Stimulated activated CD4-positive, alpha-beta T cell treated with anti-CD3 and anti-CD28 coated beads, TNF-alpha, amount 100 ng/mL, for 24 hours (primary cell): Measurements from ENCODE around the gene LRRC28.

Experiments used
- DNase-seq, 3 experiments: peaks; one replicate each; pipeline ENCODE4 v3.0.0-alpha.2; 2020; ENCODE audit warnings: low read depth in 3 of 3

The LRRC28 gene

DNA sequence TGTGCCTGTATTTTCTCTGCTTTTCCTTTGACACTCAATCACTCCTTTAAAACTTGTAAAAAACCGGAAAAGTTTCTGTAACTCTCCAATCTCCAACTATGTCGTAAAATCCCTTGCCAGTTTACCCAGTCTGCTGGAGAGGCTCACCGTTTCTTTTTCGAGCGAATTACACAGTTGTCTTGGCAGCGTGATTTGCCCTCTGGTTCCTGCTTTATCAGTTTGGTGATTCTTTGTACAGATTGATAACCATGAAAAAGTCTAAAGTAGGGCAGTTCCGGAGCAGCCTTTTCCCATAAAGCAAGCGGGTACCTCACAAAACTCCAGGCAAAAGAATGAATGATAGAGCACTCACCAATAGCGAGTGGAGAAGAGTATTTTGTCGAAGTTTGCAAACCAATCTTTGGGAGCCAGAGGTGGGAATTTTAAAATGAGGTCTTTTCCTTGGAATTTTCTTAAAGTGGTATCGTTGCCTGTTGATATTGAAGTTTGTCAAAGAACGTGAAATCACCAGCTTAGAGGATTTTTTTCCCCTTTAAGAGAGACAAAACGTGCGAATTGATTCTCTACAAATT, 1.9 kb upstream of the LRRC28 start, which contains the start of gene TTC23:
Gene TTC23 (minus strand): TSS at position 312 of the 572 bp plus-strand sequence. CDS start 20,869 bp downstream, outside the sequence.
- no peak for DNase-seq

DNA sequence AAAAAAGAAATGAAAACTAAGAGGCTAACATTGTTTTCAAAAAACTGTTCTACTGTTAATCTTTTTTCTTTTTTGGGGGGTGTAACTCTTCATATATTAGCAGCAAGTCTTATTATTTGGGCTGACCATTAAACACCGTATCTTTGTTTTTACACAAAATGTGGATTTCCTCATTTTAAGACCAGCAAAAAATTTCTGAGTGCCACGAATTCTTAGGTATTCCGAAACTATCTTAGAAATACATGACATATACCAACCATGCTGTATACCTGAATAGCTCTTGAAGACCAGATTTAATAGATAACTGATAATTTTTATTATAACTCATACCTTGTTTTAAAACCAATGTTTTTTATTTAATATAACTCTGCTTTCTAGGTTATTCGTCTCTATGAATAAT, 1.3 kb upstream of the LRRC28 start:
- no peak for DNase-seq

- DNase-seq, result no peak
These were observed 806 bp upstream of the LRRC28 start for GRCh38 chr15:99250494-99250856.

GRCh38 chr15:99252326-99252725, 1.0 kb downstream of the LRRC28 start:
- no peak for DNase-seq

DNA sequence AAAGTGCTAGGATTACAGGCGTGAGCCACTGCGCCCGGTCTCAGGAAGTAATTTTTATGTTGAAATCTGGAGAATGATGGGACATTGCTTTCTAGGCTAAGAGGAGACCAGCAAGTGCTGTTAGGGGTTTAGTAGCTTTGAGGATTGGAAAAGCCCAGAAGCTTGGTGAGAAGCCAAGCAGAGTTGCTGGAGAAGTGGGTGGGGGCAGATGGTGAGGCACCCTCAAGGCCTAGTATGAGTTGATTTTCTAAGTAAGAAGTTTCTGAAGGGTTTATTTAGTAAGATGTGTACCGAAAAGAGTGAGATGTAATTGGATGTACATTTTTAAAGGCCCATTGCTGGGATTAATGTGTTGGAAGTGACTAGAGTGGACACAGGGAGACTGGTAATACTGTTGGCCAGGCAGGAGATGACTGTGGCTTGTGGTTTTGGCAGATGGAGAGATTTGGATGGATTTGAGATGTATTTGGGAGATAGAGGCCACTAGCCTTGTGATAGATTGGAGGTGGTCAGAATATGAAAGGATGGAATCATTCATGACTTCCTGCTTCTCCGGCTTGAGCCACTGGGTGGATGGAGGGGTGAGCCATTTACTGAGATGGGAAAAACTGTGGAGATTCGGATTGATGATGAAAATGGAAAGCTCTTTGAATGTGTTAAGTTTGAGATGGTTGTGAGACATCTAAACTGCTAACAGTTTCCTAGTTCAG, 2.3 kb downstream of the LRRC28 start:
- DNase-seq, result no peak

DNA sequence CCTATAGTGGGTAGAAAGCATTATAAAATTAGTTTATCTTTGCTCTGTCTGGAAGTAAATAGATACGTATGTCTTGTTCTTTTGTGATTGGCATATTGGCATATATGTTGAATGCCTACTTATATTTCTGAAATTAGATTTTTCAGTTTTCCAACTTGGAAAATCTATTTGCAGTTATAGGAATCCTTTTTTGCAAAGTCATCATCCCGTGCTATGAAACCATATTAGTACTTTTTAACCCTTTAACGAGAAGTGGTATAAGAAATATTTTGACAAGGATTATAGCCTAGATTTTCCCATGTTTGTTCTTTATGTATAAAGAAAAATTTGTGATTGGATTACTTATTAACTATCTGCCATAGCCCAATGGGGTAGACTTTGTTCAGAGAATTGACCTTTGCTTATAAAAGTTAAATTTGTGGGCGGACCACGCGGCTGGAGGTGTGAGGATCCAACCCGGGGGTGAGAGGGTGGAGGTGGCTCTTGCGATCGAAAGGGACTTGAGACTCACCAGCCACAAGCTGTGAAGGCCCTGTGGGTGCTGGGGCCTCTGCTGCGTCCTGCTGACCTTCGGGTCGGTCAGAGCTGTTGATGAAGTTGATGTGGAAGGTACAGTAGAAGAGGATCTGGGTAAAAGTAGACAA, 5.9 kb downstream of the LRRC28 start:
- no peak for DNase-seq

DNA sequence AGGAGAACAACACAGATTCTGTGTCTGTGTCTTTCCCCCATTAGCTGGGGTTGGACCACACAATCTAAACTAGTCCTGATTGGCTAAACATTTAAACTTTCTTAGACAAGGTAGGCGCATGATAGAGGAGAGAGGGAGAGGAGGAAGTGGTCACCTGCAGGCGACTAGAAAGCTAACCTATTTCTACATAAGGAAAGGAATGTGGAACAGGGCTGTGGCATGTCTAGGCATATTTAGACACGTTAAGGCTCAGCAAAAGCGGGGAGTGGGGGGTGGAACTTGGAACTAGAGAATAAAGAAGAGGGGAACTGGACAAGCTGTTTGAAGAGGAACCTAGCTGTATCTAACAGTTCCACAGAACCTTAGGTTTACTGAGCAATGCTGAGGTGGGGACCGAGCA, 12.8 kb downstream of the LRRC28 start:
- DNase-seq, result no peak

- no peak for DNase-seq
These were observed 14.3 kb downstream of the LRRC28 start for GRCh38 chr15:99265541-99266070.

GRCh38 chr15:99267957-99268356, 16.7 kb downstream of the LRRC28 start:
- no peak for DNase-seq

DNA sequence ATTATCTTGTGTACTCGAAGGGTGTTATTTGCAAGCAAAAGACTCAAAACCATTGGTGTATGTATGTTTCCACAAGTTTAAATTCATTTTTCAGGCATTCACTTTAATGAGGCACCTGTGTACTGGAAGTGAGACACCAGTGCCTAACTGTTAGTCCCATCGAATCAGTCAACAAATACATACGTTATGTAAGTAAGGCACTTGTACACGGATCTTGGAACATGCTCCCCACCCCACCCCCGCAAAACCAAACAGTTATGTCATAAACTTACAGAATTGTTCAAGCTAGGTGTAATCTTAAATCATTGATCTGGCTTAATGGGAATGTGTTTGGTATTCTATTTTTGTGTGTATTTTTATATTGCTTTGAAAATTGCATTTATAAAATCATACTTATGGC, 17.1 kb downstream of the LRRC28 start:
- DNase-seq, result no peak

- no peak for DNase-seq
These were observed 22.5 kb downstream of the LRRC28 start for GRCh38 chr15:99273801-99274200.

DNA sequence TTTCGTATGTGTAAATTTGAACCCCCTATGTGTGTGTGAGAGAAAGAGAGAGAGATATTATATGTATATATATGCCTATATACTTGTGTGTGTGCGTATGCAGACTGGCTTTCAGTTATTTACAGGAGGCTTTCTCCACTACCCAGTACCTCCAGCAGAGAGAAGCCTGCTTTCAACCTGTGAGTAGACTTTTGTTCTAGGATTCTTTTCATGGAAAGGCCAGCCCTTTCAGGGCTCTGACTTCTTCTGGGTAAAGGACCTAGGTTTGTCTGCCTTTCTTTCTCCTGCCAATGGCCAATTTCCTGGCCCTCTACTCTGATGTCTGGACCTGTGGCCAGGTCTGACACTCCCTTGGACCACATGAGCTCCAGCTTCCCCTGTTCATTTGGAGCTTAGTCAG, 23.8 kb downstream of the LRRC28 start:
- no peak for DNase-seq

DNA sequence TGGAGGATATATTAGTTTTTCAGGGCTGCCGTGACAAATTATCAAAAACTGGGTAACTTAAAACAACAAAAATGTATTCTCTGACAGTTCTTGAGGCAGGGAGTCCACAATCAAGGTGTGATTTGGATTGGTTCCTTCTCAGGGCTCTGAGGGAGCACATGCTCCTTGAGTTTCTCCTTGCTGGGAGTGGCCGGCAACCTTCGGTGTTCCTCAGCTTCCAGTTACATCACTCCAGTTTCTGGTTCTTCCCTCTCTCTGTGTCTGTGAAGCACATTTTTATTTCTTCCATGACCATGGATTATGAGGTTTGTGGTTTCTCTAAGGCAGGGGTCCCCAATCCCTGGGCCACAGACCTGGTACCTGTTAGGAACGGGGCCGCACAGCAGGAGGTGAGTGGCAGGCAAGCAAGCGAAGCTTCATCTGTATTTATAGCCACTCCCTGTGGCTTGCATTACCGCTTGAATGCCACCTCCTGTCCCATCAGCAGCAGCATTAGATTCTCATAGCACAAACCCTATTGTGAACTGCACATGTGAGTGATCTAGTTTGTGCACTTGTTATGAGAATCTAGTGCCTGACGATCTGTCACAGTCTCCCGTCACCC, 24.3 kb downstream of the LRRC28 start:
- no peak for DNase-seq

- no peak for DNase-seq
These were observed 28.0 kb downstream of the LRRC28 start for GRCh38 chr15:99279290-99279689.

GRCh38 chr15:99279827-99280226, 28.5 kb downstream of the LRRC28 start:
- peak in 1 of 3 experiments; percentile 17 for DNase-seq

GRCh38 chr15:99282121-99282520, 30.8 kb downstream of the LRRC28 start:
- no peak for DNase-seq

- DNase-seq, result no peak
These were observed 31.3 kb downstream of the LRRC28 start for GRCh38 chr15:99282586-99282985.

DNA sequence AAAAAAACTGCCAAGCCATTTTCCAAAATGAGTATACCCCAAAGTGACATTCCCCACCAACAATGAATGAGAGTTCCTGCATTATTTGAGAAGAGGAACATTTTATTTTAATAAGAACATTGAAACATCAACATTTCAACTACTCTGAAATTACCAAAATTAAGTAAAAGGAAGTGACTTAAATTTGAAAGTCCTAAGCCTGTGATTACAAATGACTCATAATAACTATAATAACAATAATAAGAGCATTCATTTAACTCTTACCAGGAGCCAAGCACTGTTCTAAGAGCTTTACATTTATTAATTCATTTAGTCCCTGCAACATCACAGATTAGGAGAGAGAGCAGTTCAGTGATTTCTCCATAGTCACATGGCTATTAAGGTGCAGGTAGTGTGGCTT, 32.4 kb downstream of the LRRC28 start:
- DNase-seq, result no peak

GRCh38 chr15:99291643-99292042, 40.4 kb downstream of the LRRC28 start:
- no peak for DNase-seq

GRCh38 chr15:99295840-99296239, 44.6 kb downstream of the LRRC28 start:
- no peak for DNase-seq

DNA sequence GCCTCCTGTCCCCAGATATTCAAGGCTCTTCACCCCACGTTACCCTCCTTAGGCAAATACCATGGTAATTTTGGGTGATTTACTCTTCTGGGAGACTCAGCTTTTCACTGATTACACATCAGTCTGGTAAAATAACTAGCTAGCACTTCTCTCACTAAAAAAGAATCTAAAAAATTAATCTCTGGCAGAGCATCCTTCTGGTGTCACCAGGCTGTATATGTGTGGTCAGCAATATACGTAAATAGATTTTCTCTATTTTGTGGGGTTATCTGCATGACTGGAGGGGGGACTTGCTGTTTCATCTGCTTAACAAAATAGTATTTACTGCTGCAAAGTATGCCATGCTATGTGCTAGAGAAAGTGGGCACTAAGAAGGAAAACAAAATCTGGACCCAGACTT, 45.1 kb downstream of the LRRC28 start:
- no peak for DNase-seq

DNA sequence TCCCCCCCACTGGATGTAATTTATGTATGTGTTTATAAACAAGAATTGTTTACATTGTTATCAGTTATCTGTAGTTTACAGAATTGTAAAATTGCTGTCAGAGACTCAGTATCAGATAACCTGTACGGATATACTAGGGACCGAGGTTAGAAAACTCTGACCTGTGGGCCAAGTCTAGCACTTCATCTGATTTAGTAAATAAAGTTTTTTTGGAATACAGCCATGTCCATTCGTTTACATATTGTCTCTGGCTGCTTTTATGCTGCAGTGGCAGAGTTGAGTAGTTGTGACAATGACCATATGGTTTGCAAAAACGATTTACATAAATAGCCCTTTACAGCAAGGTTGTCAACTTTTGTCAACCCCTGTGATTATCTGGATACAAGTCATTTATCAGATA, 52.6 kb downstream of the LRRC28 start:
- DNase-seq, result no peak
